Measurements from ENCODE around the gene KIF22.

GRCh38 chr16:29809031-29809747 is 18.6 kb downstream of the KIF22 start:
- TF ChIP-seq CTCF (IDR thresholded peaks at IDR 0.05) (no peak), POLR2A (IDR thresholded peaks at IDR 0.05) (no peak)

Measured in heart left ventricle (tissue), 13 donors.